IMR-90 (cell line): ENCODE measurements around the gene MARCHF3. TPM values are rescaled to one million over a fixed set of nuclear protein-coding genes. Genes with fewer than 3 reads are reported as not detected.

ENCODE experiments used
- ATAC-seq: fragments of 200-7000 bp; cut with Tn5 transposase; 2 replicates; pipeline ENCODE4 v1.9.1; 2020; ENCODE audit warnings: low read depth, mild to moderate bottlenecking, moderate library complexity
- BruUV-seq: library from RNA; stranded (reverse); fragments of 400-500 nt; replicated peaks from 2 replicates; lab custom pipeline; 2021; lab: Mats Ljungman, UMichigan
- CTCF ChIA-PET: fragments of 300-600 bp; formaldehyde crosslinking; extraction: SDS; loops from one replicate; lab custom pipeline; 2021; ENCODE audit warnings: antibody characterized with exemption; lab: Yijun Ruan, JAX
- POLR2A ChIA-PET: fragments of 300-600 bp; sonication (Branson Sonifier 250); formaldehyde crosslinking; loops from one replicate; lab custom pipeline; 2022; ENCODE audit warnings: antibody characterized with exemption; ENCODE audit not compliant: unreplicated experiment; lab: Charles Lee
- DNase-seq: peaks from one replicate; pipeline ENCODE4 v3.0.0; 2013
- H2AFZ ChIP-seq: replicated peaks from 2 replicates; pipeline ENCODE3; 2013; ENCODE audit warnings: low read length, mild to moderate bottlenecking; ENCODE audit not compliant: poor library complexity
- H2AK5ac ChIP-seq: 2 replicates; pipeline ENCODE4 v1.6.1; 2013; ENCODE audit warnings: low read depth, low read length, inconsistent platforms
- H2AK9ac ChIP-seq: replicated peaks from 2 replicates; pipeline ENCODE3; 2013; ENCODE audit warnings: mild to moderate bottlenecking, low read depth, low read length, moderate library complexity; ENCODE audit not compliant: poor library complexity
- H2BK120ac ChIP-seq: 2 replicates; pipeline ENCODE4 v1.6.1; 2013; ENCODE audit warnings: low read depth, low read length, inconsistent platforms
- H2BK15ac ChIP-seq: 3 replicates; pipeline ENCODE4 v1.6.1; 2013; ENCODE audit warnings: low read depth, low read length, inconsistent platforms
- H2BK20ac ChIP-seq: 2 replicates; pipeline ENCODE4 v1.6.1; 2013; ENCODE audit warnings: low read depth, mild to moderate bottlenecking, inconsistent platforms, low read length, moderate library complexity
- H2BK5ac ChIP-seq: 2 replicates; pipeline ENCODE4 v1.6.1; 2013; ENCODE audit warnings: mild to moderate bottlenecking, low read depth, low read length, inconsistent platforms; ENCODE audit not compliant: poor library complexity, severe bottlenecking
- H3K14ac ChIP-seq: replicated peaks from 2 replicates; pipeline ENCODE4 v1.6.1; 2013; ENCODE audit warnings: low read depth, low read length, inconsistent platforms
- H3K18ac ChIP-seq: 2 replicates; pipeline ENCODE4 v1.6.1; 2013; ENCODE audit warnings: low read depth, low read length, control low read depth
- H3K23ac ChIP-seq: 2 replicates; pipeline ENCODE4 v1.6.1; 2013; ENCODE audit warnings: low read depth, low read length, inconsistent platforms
- H3K27ac ChIP-seq: 2 replicates; pipeline ENCODE4 v1.5.1; 2013; ENCODE audit warnings: mild to moderate bottlenecking, control low read depth, low read length; ENCODE audit not compliant: insufficient read depth
- H3K27me3 ChIP-seq: 2 replicates; pipeline ENCODE4 v1.6.1; 2013; ENCODE audit warnings: low read length; ENCODE audit not compliant: control insufficient read depth, insufficient read depth
- H3K36me3 ChIP-seq: 2 replicates; pipeline ENCODE4 v1.6.1; 2013; ENCODE audit warnings: low read length, mixed read lengths; ENCODE audit not compliant: control insufficient read depth, insufficient read depth
- H3K4ac ChIP-seq: 2 replicates; pipeline ENCODE4 v1.6.1; 2013; ENCODE audit warnings: low read depth, low read length, inconsistent platforms
- H3K4me1 ChIP-seq: 2 replicates; pipeline ENCODE4 v1.6.1; 2013; ENCODE audit warnings: low read length, mixed read lengths; ENCODE audit not compliant: control insufficient read depth, insufficient read depth
- H3K4me2 ChIP-seq: 2 replicates; pipeline ENCODE4 v1.6.1; 2013; ENCODE audit warnings: low read depth, mild to moderate bottlenecking, control low read depth, low read length, moderate library complexity
- H3K4me3 ChIP-seq: 2 replicates; pipeline ENCODE4 v1.5.1; 2013; ENCODE audit warnings: low read depth, mild to moderate bottlenecking, control low read depth, low read length, moderate library complexity; ENCODE audit not compliant: insufficient read depth
- H3K56ac ChIP-seq: 2 replicates; pipeline ENCODE4 v1.6.1; 2013; ENCODE audit warnings: low read length, inconsistent platforms; ENCODE audit not compliant: insufficient read depth; ENCODE audit errors: extremely low read depth
- H3K79me1 ChIP-seq, 2 experiments: 2 replicates each; pipeline ENCODE4 v1.6.1; 2013; ENCODE audit warnings: low read length in 2 of 2, inconsistent platforms in 1 of 2, low read depth in 1 of 2
- H3K9ac ChIP-seq: 2 replicates; pipeline ENCODE4 v1.6.1; 2013; ENCODE audit warnings: low read depth, low read length, control low read depth
- H3K9me1 ChIP-seq: 2 replicates; pipeline ENCODE4 v1.6.1; 2013; ENCODE audit warnings: low read length, inconsistent platforms; ENCODE audit not compliant: insufficient read depth
- H3K9me3 ChIP-seq: 2 replicates; pipeline ENCODE4 v1.6.1; 2013; ENCODE audit warnings: low read length; ENCODE audit not compliant: control insufficient read depth, insufficient read depth
- H4K20me1 ChIP-seq: 2 replicates; pipeline ENCODE4 v1.6.1; 2013; ENCODE audit warnings: low read length, inconsistent platforms; ENCODE audit not compliant: insufficient read depth
- H4K5ac ChIP-seq: 2 replicates; pipeline ENCODE4 v1.6.1; 2013; ENCODE audit warnings: mild to moderate bottlenecking, low read depth, low read length, control low read depth
- H4K8ac ChIP-seq, 2 experiments: 2 replicates each; pipeline ENCODE4 v1.6.1; 2013; ENCODE audit warnings: low read depth in 2 of 2, low read length in 2 of 2, control low read depth in 1 of 2, inconsistent platforms in 1 of 2
- H4K91ac ChIP-seq: 2 replicates; pipeline ENCODE4 v1.6.1; 2013; ENCODE audit warnings: low read depth, low read length, inconsistent platforms; ENCODE audit not compliant: insufficient read depth
- NFE2L2 ChIP-seq: fragments of 150-350 bp; IDR thresholded peaks from 2 replicates; pipeline ENCODE4 v1.6.1; 2016; ENCODE audit warnings: low read depth, mild to moderate bottlenecking, low read length
- WGBS, 2 experiments: methylation state at CpG; one replicate each; pipeline versions ENCODE4 v1.1.5 to v1.1.7; 2013; ENCODE audit warnings: missing lambda C conversion rate in 2 of 2; ENCODE audit not compliant: insufficient read length in 1 of 2; ENCODE audit errors: extremely low coverage in 2 of 2; 5-methylcytosine and 5-hydroxymethylcytosine counted together
- dilution Hi-C: fragments of 300-500 bp; cut with HindIII; formaldehyde crosslinking; loops from one replicate; pipeline ENCODE4 v1.14.3; 2018; ENCODE audit warnings: low sequenced_read_pairs; ENCODE audit not compliant: unreplicated experiment
- in situ Hi-C: fragments of 300-500 bp; cut with MboI; formaldehyde crosslinking; loops from 3 replicates; pipeline ENCODE4 v1.14.3; 2019; ENCODE audit warnings: low sequenced_read_pairs, inconsistent platforms, mixed read lengths
- intact Hi-C: fragments of 100-400 bp; cut with micrococcal nuclease; formaldehyde crosslinking; loops from 2 replicates; pipeline ENCODE4 v1.10.0; 2022
- polyA plus RNA-seq, 3 experiments: library from polyadenylated mRNA; depleted of rRNA; stranded (reverse); fragments of >200 nt; gene quantifications; 2 replicates each; pipeline ENCODE4 v1.2.3, GENCODE V29; 2012; ENCODE audit warnings: low replicate concordance in 1 of 3
- total RNA-seq: library from RNA; depleted of rRNA; stranded (reverse); fragments of >200 nt; gene quantifications from 2 replicates; pipeline ENCODE4 v1.2.3, GENCODE V29; 2012

The MARCHF3 gene
- total and polyA plus RNA-seq, 2 of the 4 experiments (the other 2 are of a cell fraction) = 11.2 to 18.8 TPM

- Histone ChIP-seq H3K4ac (no peak overlapping the region), H3K56ac (no peak overlapping the region), H3K14ac (no peak overlapping the region), H4K5ac (no peak overlapping the region), H3K9me1 (no peaks in the 10 kb centered on the region), H3K79me1 (no peaks in the 10 kb centered on the region; a peak in 1 of 4 replicates), H3K9me3 (no peaks in the 10 kb centered on the region), H4K91ac (no peak overlapping the region), H3K23ac (no peak overlapping the region), H3K27me3 (no peaks in the 10 kb centered on the region), H3K4me2 (no peak overlapping the region), H3K18ac (no peak overlapping the region), H3K27ac (no peak overlapping the region), H3K9ac (no peak overlapping the region), H4K8ac (no peak overlapping the region), H4K20me1 (no peaks in the 10 kb centered on the region), H2AK5ac (no peak overlapping the region), H3K36me3 (no peaks in the 10 kb centered on the region), H2BK120ac (no peak overlapping the region), H2BK15ac (no peak overlapping the region), H2BK5ac (no peak overlapping the region), H2BK20ac (no peak overlapping the region), H2AK9ac (no peak overlapping the region), H3K4me1 (no peaks in the 10 kb centered on the region), H3K4me3 (no peak overlapping the region), H2AFZ (no peak overlapping the region)
- in situ Hi-C loops (loop anchor here (10.0 kb wide), 1 partner anchor 466 kb away; no protein-coding TSS in a partner anchor), dilution Hi-C loops (no loop called here), intact Hi-C loops (no loop called here)
- TF ChIP-seq NFE2L2 = no peak
- ATAC-seq (no peak), DNase-seq (no peak)
- 100% methylated on average over 2 of the region's 11 CpGs; no CpG with 5 or more reads in 1 of the 2 experiments for WGBS, 2 experiments
- BruUV-seq = no TSS peak
- ChIA-PET CTCF (no interaction called here), POLR2A (no interaction called here)
Measured at GRCh38 chr5:126858441-126858840, 171.9 kb downstream of the MARCHF3 start.
